Mononuclear cell (primary cell): ENCODE data around the gene C19orf53. TPM values are rescaled to one million over a fixed set of nuclear protein-coding genes. Genes with fewer than 3 reads are reported as not detected.
"Not testable (repeated sequence)": the region's sequence is repeated elsewhere in the genome, so short reads cannot be mapped to it uniquely, and the experiment has no call there.

Experiments
- H3K27me3 ChIP-seq: 2 replicates; pipeline ENCODE4 v1.6.0; 2011; ENCODE audit warnings: low read length, control low read depth; ENCODE audit not compliant: insufficient read depth
- H3K4me1 ChIP-seq: 2 replicates; pipeline ENCODE4 v1.5.1; 2011; ENCODE audit warnings: mild to moderate bottlenecking, low read length, control low read depth; ENCODE audit not compliant: insufficient read depth
- H3K4me3 ChIP-seq: 2 replicates; pipeline ENCODE4 v1.5.1; 2011; ENCODE audit warnings: mild to moderate bottlenecking, low read length, moderate library complexity
- H3K9me3 ChIP-seq: 2 replicates; pipeline ENCODE4 v1.5.1; 2011; ENCODE audit warnings: low read depth, mild to moderate bottlenecking, control low read depth, low read length
- total RNA-seq: library from RNA; depleted of rRNA; stranded (reverse); fragments of >200 nt; gene quantifications from one replicate; pipeline ENCODE4 v1.2.3, GENCODE V29; 2012

C19orf53 gene
- total RNA-seq, 1 donor: 56.5 TPM

GRCh38 chr19:13779794-13780193, 5.5 kb downstream of the C19orf53 start:
- not testable (repeated sequence) for H3K27me3 ChIP-seq, H3K9me3 ChIP-seq, H3K4me3 ChIP-seq
- peaks cover 19% of the 10 kb centered on the region for H3K4me1 ChIP-seq

GRCh38 chr19:13781547-13781946, 7.3 kb downstream of the C19orf53 start:
- Histone ChIP-seq H3K4me1 (peaks cover 9% of the 10 kb centered on the region), H3K27me3 (no peaks in the 10 kb centered on the region), H3K4me3 (no peak overlapping the region), H3K9me3 (no peaks in the 10 kb centered on the region)

DNA sequence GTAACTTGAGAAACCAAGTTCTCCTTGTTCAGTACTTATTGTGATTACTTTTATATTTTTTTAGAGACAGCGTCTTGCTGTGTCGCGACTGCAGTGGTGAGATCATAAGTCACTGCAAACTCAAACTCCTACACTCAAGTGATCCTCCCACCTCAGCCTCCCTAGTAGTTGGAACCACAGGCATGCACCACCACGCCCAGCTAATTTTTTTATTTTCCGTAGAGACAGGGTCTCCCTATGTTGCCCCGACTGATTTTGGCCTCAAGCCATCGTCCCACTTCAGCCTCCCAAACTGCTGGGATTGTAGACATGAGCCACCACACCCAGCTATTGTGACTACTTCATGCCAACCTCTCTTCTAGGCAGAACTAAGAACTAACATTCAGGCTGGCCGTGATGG, 8.3 kb downstream of the C19orf53 start:
- H3K4me3 ChIP-seq: no peak overlapping the region
- no peaks in the 10 kb centered on the region for H3K9me3 ChIP-seq

GRCh38 chr19:13783565-13784500, 9.6 kb downstream of the C19orf53 start:
- Histone ChIP-seq H3K4me1 (peaks cover 28% of the 10 kb centered on the region), H3K9me3 (no peaks in the 10 kb centered on the region), H3K4me3 (no peak overlapping the region), H3K27me3 (no peaks in the 10 kb centered on the region)

More for the DNA sequence above, 8.3 kb downstream of the C19orf53 start:
- peaks cover 15% of the 10 kb centered on the region for H3K4me1 ChIP-seq
- no peaks in the 10 kb centered on the region for H3K27me3 ChIP-seq

GRCh38 chr19:13784731-13785452, 10.6 kb downstream of the C19orf53 start:
- H3K4me1 ChIP-seq: peaks cover 39% of the 10 kb centered on the region
- no peaks in the 10 kb centered on the region for H3K27me3 ChIP-seq
- no peak overlapping the region for H3K4me3 ChIP-seq
- no peaks in the 10 kb centered on the region for H3K9me3 ChIP-seq

DNA sequence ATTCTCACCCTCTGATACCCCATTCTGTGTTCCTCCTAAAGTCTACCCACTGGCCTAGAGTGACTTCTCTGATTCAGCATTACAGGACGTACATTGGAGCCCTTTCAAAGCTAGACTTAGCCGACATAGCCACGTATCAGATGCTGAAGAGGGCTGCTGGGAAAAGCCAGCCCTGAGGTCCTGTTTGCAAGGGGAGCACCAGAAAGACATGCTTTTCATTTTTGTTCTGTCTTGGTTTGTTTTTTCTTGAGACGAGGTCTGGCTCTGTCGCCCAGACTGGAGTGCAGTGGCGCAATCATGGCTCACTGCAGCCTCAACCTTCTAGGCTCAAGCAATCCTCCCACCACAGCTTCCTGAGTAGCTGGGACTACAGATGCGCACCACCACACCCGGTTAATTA, 14.7 kb downstream of the C19orf53 start:
- Histone ChIP-seq H3K9me3 (no peaks in the 10 kb centered on the region), H3K4me1 (peaks cover 47% of the 10 kb centered on the region), H3K27me3 (no peaks in the 10 kb centered on the region), H3K4me3 (no peak overlapping the region)

- Histone ChIP-seq H3K27me3 (no peaks in the 10 kb centered on the region), H3K9me3 (no peaks in the 10 kb centered on the region), H3K4me3 (no peak overlapping the region), H3K4me1 (peaks cover 48% of the 10 kb centered on the region)
Measured at GRCh38 chr19:13790354-13790753, 16.1 kb downstream of the C19orf53 start.

GRCh38 chr19:13793317-13793716, 19.1 kb downstream of the C19orf53 start:
- H3K27me3 ChIP-seq, H3K4me3 ChIP-seq, H3K9me3 ChIP-seq: not testable (repeated sequence)
- peaks cover 51% of the 10 kb centered on the region for H3K4me1 ChIP-seq

DNA sequence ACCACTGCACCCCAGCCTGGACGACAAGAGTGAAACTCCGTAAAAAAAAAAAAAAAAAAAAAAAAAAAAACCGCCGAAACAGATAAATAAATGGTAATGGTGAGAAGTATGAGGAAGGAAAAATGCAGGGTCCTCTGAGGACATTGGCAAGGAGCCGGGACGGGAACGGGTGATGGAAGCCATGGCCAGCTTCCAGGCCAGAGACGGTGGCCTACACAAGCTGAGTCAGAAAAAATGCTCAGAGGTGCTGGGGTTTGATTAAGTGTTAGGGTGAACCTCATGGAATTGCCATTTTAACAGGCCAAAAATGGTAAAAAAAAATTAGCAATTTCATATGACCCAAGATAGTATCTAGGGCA, 20.1 kb downstream of the C19orf53 start:
- Histone ChIP-seq H3K9me3 (no peaks in the 10 kb centered on the region), H3K4me1 (peaks cover 40% of the 10 kb centered on the region), H3K27me3 (no peaks in the 10 kb centered on the region), H3K4me3 (peak overlapping the region; percentile 61)

GRCh38 chr19:13794757-13795589, 20.7 kb downstream of the C19orf53 start, which contains the start of gene ZSWIM4:
Gene ZSWIM4, plus strand, starts transcription at chr19:13795443. Its CDS starts 206 bp downstream, at chr19:13795649.
- Histone ChIP-seq H3K9me3 (no peaks in the 10 kb centered on the region), H3K27me3 (no peaks in the 10 kb centered on the region), H3K4me1 (peaks cover 34% of the 10 kb centered on the region), H3K4me3 (peak within 1 kb of the TSS; percentile 61)

GRCh38 chr19:13795595-13796300, 21.5 kb downstream of the C19orf53 start:
- H3K4me3 ChIP-seq: peak overlapping the region; percentile 61
- H3K9me3 ChIP-seq: no peaks in the 10 kb centered on the region
- H3K4me1 ChIP-seq: peaks cover 27% of the 10 kb centered on the region
- no peaks in the 10 kb centered on the region for H3K27me3 ChIP-seq

GRCh38 chr19:13796301-13797057, 22.2 kb downstream of the C19orf53 start:
- H3K9me3 ChIP-seq: no peaks in the 10 kb centered on the region
- no peak overlapping the region for H3K4me3 ChIP-seq
- H3K27me3 ChIP-seq: no peaks in the 10 kb centered on the region
- H3K4me1 ChIP-seq: peaks cover 27% of the 10 kb centered on the region

DNA sequence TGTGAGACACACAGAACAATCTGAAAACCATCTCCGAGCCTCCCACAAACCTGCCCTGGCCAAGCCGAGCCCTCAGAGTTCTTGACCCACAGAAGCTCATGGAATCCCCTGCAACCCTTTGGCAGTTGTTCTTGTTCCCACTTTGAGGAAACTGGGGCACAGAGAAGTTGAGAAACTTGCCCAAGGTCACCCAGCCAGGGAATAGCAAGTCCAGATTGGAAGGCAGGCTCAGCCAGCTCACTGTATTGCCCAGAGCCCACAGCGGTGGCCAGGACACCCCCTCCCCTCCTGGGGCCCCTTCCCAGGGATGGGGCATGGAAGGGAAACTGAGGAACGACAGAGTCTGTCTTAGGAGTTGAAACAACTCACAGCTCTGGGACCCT, 22.8 kb downstream of the C19orf53 start:
- H3K4me3 ChIP-seq: no peak overlapping the region
- H3K4me1 ChIP-seq: peaks cover 27% of the 10 kb centered on the region
- H3K27me3 ChIP-seq: no peaks in the 10 kb centered on the region
- no peaks in the 10 kb centered on the region for H3K9me3 ChIP-seq

DNA sequence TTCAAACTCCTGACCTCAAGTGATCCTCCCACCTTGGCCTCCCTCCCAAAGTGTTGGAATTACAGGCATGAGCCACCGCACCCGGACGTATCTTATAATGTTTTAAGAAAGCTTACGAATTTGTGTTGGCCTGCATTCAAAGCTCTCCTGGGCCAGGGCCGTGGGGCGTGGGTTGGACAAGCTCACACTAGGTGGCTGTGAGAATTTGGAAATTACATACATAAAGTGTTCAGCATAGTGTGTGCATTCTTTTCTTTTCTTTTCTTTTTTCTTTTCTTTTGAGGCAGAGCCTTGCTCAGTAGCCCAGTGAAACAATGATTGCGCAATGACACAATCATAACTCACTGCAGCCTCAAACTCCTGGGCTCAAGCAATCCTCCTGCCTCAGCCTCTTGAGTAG, 23.6 kb downstream of the C19orf53 start:
- no peaks in the 10 kb centered on the region for H3K9me3 ChIP-seq

More for the DNA sequence above, 23.6 kb downstream of the C19orf53 start:
- Histone ChIP-seq H3K4me1 (peaks cover 27% of the 10 kb centered on the region), H3K4me3 (no peak overlapping the region), H3K27me3 (no peaks in the 10 kb centered on the region)
